Cardiac muscle cell (in vitro differentiated cells and primary cell): ENCODE results near the gene UBE2J1. TPM values are rescaled to one million over a fixed set of nuclear protein-coding genes. Genes with fewer than 3 reads are reported as not detected.

ENCODE experiments used
- DNase-seq, 2 donors: peaks; one replicate each; pipeline versions ENCODE4 v3.0.0 to v3.0.0-alpha.2; 2010 to 2017; ENCODE audit warnings: low read depth in 1 of 2, low spot score in 1 of 2
- H3K27ac ChIP-seq: fragments of 200-600 bp; sonication (generic); 2 replicates; pipeline ENCODE4 v1.5.1; 2016
- H3K27me3 ChIP-seq: fragments of 200-600 bp; sonication (generic); 2 replicates; pipeline ENCODE4 v1.6.0; 2016; ENCODE audit warnings: control low read depth
- H3K36me3 ChIP-seq: fragments of 200-600 bp; sonication (generic); 2 replicates; pipeline ENCODE4 v1.5.1; 2016; ENCODE audit warnings: control low read depth
- H3K4me1 ChIP-seq: fragments of 200-600 bp; sonication (generic); 2 replicates; pipeline ENCODE4 v1.8.1; 2017; ENCODE audit warnings: low read depth, mild to moderate bottlenecking, mixed run types
- H3K4me3 ChIP-seq: fragments of 200-600 bp; sonication (generic); 2 replicates; pipeline ENCODE4 v1.5.1; 2016; ENCODE audit warnings: mild to moderate bottlenecking
- H3K9me3 ChIP-seq: fragments of 200-600 bp; sonication (generic); 2 replicates; pipeline ENCODE4 v1.5.1; 2017; ENCODE audit warnings: low read depth, mild to moderate bottlenecking, control low read depth
- CTCF ChIP-seq: IDR thresholded peaks from 2 replicates; pipeline ENCODE4 v1.5.1; 2012; ENCODE audit warnings: low read depth, mild to moderate bottlenecking, low read length
- polyA plus RNA-seq: library from polyadenylated mRNA; unstranded; fragments of >200 nt; fragmentation: Nextera tagmentation; extraction: Ambion mirVana; gene quantifications from 2 replicates; pipeline ENCODE4 v1.2.1, GENCODE V29; 2016
- total RNA-seq: library from RNA; depleted of rRNA; stranded (reverse); fragments of >200 nt; gene quantifications from 2 replicates; pipeline ENCODE4 v1.2.3, GENCODE V29; 2016

Gene UBE2J1
- total and polyA plus RNA-seq, 2 experiments from 2014 or later: 17.9 to 28.7 TPM

GRCh38 chr6:89393659-89394058 is 41.1 kb upstream of the UBE2J1 start:
- Histone ChIP-seq H3K9me3 (no peaks in the 10 kb centered on the region), H3K4me1 (no peaks in the 10 kb centered on the region), H3K4me3 (no peak overlapping the region), H3K27me3 (no peaks in the 10 kb centered on the region), H3K36me3 (no peaks in the 10 kb centered on the region), H3K27ac (no peak overlapping the region)
- no peak for TF ChIP-seq CTCF
- no peak for DNase-seq

GRCh38 chr6:89392823-89393222 is 40.3 kb upstream of the UBE2J1 start:
- H3K4me3 ChIP-seq: no peak overlapping the region
- TF ChIP-seq CTCF: no peak
- H3K4me1 ChIP-seq: no peaks in the 10 kb centered on the region
- DNase-seq: no peak
- peak overlapping the region; percentile 8 for H3K27ac ChIP-seq
- no peaks in the 10 kb centered on the region for H3K36me3 ChIP-seq
- no peaks in the 10 kb centered on the region for H3K9me3 ChIP-seq
- no peaks in the 10 kb centered on the region for H3K27me3 ChIP-seq

- no peak for TF ChIP-seq CTCF
- Histone ChIP-seq H3K27ac (no peak overlapping the region), H3K4me3 (no peak overlapping the region), H3K4me1 (no peaks in the 10 kb centered on the region), H3K9me3 (no peaks in the 10 kb centered on the region), H3K27me3 (no peaks in the 10 kb centered on the region), H3K36me3 (peaks cover 11% of the 10 kb centered on the region)
- no peak for DNase-seq
Measured at GRCh38 chr6:89388846-89389245, 36.3 kb upstream of the UBE2J1 start.

GRCh38 chr6:89387516-89388201 is 35.1 kb upstream of the UBE2J1 start:
- Histone ChIP-seq H3K27ac (no peak overlapping the region), H3K9me3 (no peaks in the 10 kb centered on the region)
- DNase-seq: no peak

GRCh38 chr6:89386917-89387491 is 34.5 kb upstream of the UBE2J1 start:
- DNase-seq: no peak
- no peaks in the 10 kb centered on the region for H3K9me3 ChIP-seq

More at GRCh38 chr6:89387516-89388201, 35.1 kb upstream of the UBE2J1 start:
- Histone ChIP-seq H3K4me3 (no peak overlapping the region), H3K27me3 (no peaks in the 10 kb centered on the region), H3K4me1 (no peaks in the 10 kb centered on the region), H3K36me3 (peaks cover 11% of the 10 kb centered on the region)
- TF ChIP-seq CTCF: no peak

More at GRCh38 chr6:89386917-89387491, 34.5 kb upstream of the UBE2J1 start:
- Histone ChIP-seq H3K27me3 (no peaks in the 10 kb centered on the region), H3K4me3 (no peak overlapping the region), H3K36me3 (peaks cover 11% of the 10 kb centered on the region), H3K27ac (no peak overlapping the region), H3K4me1 (no peaks in the 10 kb centered on the region)
- TF ChIP-seq CTCF: no peak
